Kasumi-1 (cell line): ENCODE results near the gene S100A1.
"Not testable (repeated sequence)": the region's sequence is repeated elsewhere in the genome, so short reads cannot be mapped to it uniquely, and the experiment has no call there.

Source experiments
- DNase-seq, 2 experiments: peaks; one replicate each; lab custom pipeline; 2025; lab: John Stamatoyannopoulos, UW

Gene S100A1

GRCh38 chr1:153631047-153632022, 3.1 kb downstream of the S100A1 start:
- no peak for DNase-seq

- no peak for DNase-seq
Measured at GRCh38 chr1:153633161-153633753, 5.0 kb downstream of the S100A1 start.

GRCh38 chr1:153633754-153634665, 5.8 kb downstream of the S100A1 start, which contains the start of gene CHTOP:
TSS of gene CHTOP (plus strand) at chr1:153634066. CDS start at chr1:153636589, 2,523 bp downstream.
- DNase-seq, result peak; percentile 91 to 96

DNA sequence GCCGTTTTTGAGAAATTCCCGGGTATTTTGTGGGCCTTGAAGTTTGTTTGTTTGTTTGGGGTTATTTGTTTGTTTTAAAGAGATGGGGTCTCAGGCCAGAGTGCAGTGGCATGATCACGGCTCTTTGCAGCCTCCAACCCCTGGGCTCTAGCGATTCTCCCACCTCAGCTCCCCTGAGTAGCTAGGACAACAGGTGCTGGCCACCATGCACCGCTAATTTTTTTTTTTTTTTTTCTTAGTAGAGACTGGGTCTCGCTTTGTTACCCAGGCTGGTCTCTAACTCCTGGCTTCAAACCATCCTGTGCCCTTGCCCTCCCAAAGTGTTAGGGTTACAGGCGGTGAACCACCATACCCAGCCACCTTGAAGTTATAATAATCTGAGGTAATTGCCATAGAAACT, 7.6 kb downstream of the S100A1 start:
- DNase-seq, result no peak

DNA sequence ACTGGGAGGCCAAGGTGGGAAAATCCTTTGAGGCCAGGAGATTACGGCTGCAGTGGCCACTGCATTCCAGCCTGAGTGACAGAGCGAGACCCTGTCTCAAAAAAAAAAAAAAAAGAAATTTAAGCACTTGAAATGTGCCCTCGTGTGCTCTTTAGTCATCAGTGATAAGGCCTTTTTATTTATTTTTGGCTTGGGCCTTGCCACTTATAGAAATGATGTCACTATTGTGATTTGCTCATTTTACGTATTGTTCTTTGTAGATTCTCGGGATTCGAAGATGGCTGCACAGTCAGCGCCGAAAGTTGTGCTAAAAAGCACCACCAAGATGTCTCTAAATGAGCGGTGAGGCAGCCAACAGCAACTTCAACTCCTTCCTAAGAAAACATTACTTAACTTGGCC, 8.1 kb downstream of the S100A1 start:
- DNase-seq, result no peak

DNA sequence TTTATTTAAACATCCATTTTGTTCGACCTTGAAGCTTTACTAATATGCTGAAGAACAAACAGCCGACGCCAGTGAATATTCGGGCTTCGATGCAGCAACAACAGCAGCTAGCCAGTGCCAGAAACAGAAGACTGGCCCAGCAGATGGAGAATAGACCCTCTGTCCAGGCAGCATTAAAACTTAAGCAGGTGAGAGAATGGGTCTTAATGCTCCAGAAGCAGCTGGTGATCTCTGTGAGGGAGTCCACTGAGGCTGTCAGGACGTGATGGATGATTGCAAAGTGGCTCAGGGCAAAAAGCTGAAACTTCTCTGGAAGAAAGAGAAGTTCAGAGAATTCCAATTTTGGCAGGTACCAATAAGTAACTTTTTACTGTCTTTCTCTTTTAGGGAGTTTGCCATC, 10.0 kb downstream of the S100A1 start:
- no peak for DNase-seq

DNA sequence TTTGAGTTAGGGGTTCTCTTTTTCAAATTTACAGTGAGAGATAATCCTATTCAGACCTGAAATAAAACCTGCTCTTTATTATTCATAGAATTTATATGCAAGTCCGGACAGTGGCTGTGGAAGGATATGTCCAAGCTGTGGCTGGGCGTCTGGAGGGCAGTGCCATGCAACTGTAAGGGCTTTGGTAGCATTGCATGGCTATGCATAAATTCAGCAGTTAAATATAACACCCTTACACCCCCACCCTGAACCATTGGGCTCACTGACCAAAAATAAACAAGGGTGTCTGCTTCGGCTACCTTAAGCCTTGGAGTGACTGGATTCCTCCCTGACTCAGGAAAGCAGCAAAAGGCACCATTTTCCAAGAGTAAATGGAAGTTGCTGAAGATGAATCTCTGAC, 11.0 kb downstream of the S100A1 start:
- DNase-seq, result no peak

GRCh38 chr1:153640213-153640612, 12.0 kb downstream of the S100A1 start:
- not testable (repeated sequence) for DNase-seq

DNA sequence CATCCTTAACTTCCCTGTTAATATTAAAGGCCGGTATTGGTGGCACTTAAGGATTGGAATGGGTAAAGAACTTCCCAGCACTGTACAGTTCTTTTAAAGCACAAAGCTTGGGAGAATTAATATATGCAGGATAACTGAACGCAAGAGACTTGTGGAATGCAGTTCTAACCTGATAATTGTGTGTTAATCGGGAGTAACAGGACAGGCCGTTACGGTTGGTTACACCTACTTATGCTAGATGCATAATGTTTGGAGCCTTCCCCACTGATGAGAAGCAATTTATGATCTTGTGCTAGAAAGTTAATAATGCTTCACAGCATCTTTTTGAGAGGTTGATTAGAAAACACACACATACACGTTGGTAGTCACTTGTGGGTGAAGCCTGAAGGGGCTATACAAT, 12.6 kb downstream of the S100A1 start:
- no peak for DNase-seq

DNA sequence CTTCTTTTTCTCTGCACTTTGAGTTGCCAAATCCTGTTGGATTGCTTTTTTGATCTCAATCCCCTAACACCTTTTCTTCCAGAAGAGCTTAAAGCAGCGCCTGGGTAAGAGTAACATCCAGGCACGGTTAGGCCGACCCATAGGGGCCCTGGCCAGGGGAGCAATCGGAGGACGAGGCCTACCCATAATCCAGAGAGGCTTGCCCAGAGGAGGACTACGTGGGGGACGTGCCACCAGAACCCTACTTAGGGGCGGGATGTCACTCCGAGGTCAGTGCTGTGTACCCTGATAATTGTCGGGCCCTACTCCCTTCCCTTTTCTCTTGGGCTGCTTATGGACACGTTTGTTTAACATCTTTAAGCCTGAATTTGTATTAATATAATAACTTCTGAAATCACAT, 13.9 kb downstream of the S100A1 start:
- no peak for DNase-seq

- no peak for DNase-seq
Measured at GRCh38 chr1:153643100-153643499, 14.9 kb downstream of the S100A1 start.

DNA sequence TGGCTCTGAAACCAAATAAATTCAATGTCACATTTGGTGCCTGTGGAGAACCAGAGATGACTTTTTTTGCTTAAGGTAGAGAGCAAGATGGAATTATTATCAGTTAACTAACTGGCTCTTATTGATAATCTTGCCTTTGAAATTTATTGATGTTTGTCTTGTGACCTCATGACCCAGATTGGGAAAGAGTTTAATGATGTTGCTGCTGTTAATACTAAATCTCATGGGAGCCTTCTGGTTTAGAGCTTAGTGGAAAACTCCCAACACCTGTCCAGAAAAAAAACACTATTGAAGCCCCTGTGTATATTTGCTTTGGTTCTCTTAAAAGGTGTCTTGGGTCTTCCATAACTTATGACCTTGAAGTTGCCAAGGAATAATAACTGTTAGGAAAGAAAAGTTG, 15.6 kb downstream of the S100A1 start:
- DNase-seq, result no peak

DNA sequence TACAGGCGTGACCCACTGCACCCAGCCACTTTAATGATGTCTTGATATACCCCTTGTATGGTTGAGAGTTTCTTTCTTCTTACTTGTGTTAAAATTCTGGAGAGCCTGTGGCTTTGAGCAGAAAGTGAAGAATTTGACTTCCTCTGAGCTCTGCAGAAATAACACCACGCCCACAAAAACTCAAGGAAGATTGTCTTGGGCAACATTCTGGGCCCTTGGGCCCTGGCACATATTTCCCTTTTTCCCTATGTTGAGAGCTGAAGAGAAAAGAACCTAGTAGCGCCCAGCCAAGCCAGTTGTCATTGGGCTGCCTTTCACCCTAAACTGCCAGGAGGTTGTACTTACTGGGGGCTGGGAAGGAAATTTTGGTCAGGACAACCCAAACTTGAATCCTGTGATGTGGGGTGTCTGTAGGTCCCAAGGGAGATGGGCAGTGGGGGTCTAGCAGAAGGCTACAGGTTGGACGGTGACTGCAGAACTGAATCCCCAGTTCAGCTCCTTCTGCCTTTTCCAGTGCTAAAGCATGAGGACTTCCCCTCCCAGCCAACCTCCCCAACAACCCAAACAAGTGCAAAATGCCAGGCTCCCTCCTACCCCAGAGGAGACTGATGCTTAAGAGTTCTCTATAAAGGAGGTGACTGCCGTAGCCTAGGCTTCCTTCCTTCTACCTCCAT, 18.6 kb downstream of the S100A1 start:
- DNase-seq, result peak in 1 of 2 experiments; percentile 56

DNA sequence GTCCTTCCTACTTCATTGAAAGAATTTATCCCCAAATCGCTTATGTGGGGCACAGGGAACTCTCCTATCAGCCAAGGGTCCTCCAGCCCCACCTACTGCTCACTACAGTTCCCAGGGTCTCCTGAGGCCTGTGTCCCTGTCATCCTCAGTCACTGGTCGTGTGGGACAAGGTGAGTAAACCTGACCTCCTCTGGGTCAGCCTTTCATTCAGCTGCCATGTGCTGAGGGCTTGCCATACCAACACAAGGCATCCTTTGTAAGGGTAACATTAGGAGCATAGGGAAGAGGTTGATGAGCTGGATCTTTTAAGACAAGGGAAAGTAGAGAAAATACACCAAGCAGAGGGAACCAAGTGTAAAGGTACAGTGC, 19.1 kb downstream of the S100A1 start:
- DNase-seq, result no peak

- no peak for DNase-seq
Measured at GRCh38 chr1:153648000-153648643, 19.9 kb downstream of the S100A1 start.

DNA sequence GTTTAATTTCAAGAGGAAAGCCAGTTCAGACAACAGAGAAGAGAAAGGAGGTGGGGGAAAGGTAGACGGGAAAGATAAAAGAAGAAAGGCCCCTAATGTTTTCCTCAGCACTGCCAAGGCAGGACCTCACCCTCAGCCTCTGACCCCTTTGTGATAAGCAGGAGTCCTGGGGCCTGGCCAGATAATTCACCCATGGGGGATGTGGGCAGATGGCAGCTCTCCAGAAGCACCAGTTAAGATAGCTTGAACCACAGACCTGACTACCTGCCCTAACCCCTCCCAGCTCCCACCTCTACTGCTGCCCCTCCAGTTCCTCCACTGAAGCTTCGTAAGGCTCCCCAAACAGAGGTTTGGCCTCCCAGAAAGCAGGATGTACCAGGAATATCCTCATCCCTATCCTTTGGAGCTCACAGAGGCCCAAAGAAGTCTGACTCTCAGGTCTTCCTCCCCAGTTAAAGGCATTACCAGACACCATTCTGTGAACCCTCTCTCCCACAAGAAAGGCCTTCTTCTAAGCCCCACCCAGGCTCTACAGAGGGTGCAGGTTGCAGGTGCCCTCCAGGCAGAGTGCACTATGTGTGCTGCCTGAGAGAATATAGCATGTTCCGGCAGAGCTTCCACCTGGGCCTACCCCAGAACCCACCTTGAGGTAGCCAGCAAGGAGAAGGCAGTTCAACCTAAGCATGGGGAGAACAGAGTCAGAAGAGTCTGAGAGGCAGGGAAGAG, 21.1 kb downstream of the S100A1 start:
- DNase-seq, result no peak

- no peak for DNase-seq
Measured at GRCh38 chr1:153649863-153650235, 21.6 kb downstream of the S100A1 start.

GRCh38 chr1:153651771-153652170, 23.5 kb downstream of the S100A1 start:
- DNase-seq, result no peak

- DNase-seq, result no peak
Measured at GRCh38 chr1:153652805-153653500, 24.7 kb downstream of the S100A1 start.

GRCh38 chr1:153655333-153655732, 27.1 kb downstream of the S100A1 start:
- no peak for DNase-seq
